Osteocyte (in vitro differentiated cells): ENCODE data around the gene NME7. TPM values are rescaled to one million over a fixed set of nuclear protein-coding genes. Genes with fewer than 3 reads are reported as not detected.

ENCODE experiments used
- DNase-seq: peaks from one replicate; pipeline ENCODE4 v3.0.0; 2021; ENCODE audit warnings: mixed read lengths; ENCODE audit not compliant: unreplicated experiment; ENCODE audit errors: extremely low spot score
- H3K27ac Mint-ChIP-seq: one replicate; pipeline ENCODE4 v1.8.0; 2021; ENCODE audit warnings: mild to moderate bottlenecking, mixed read lengths; ENCODE audit not compliant: unreplicated experiment
- H3K27me3 Mint-ChIP-seq: one replicate; pipeline ENCODE4 v1.8.0; 2021; ENCODE audit warnings: mixed read lengths; ENCODE audit not compliant: unreplicated experiment
- H3K36me3 Mint-ChIP-seq: one replicate; pipeline ENCODE4 v1.8.0; 2021; ENCODE audit warnings: mixed read lengths; ENCODE audit not compliant: unreplicated experiment
- H3K4me1 Mint-ChIP-seq: one replicate; pipeline ENCODE4 v1.8.0; 2021; ENCODE audit warnings: mixed read lengths; ENCODE audit not compliant: unreplicated experiment
- H3K4me3 Mint-ChIP-seq: one replicate; pipeline ENCODE4 v1.8.0; 2021; ENCODE audit warnings: mild to moderate bottlenecking, moderate library complexity, mixed read lengths; ENCODE audit not compliant: unreplicated experiment
- H3K9me3 Mint-ChIP-seq: one replicate; pipeline ENCODE4 v1.8.0; 2021; ENCODE audit warnings: mixed read lengths; ENCODE audit not compliant: unreplicated experiment
- CTCF ChIP-seq: fragments of 200-600 bp; sonication (generic); IDR thresholded peaks from 2 replicates; pipeline ENCODE4 v1.5.0; 2021; ENCODE audit warnings: antibody characterized with exemption, mild to moderate bottlenecking, moderate library complexity
- total RNA-seq: library from RNA; stranded (reverse); gene quantifications from 2 replicates; pipeline ENCODE4 v1.2.1, GENCODE V29; 2021

The NME7 gene
- total RNA-seq, 1 donor from 2014 or later: 20.5 TPM

- Mint-ChIP-seq H3K4me1 (peaks cover 1% of the 10 kb centered on the region), H3K36me3 (no peaks in the 10 kb centered on the region), H3K4me3 (no peak overlapping the region), H3K27ac (no peak overlapping the region), H3K27me3 (peaks cover 7% of the 10 kb centered on the region), H3K9me3 (no peaks in the 10 kb centered on the region)
- TF ChIP-seq CTCF: no peak
- DNase-seq: no peak
Measured at GRCh38 chr1:169089776-169090175, 277.8 kb downstream of the NME7 start.

- H3K36me3 Mint-ChIP-seq: no peaks in the 10 kb centered on the region
- peaks cover 3% of the 10 kb centered on the region for H3K4me1 Mint-ChIP-seq
- no peaks in the 10 kb centered on the region for H3K9me3 Mint-ChIP-seq
- TF ChIP-seq CTCF: no peak
- DNase-seq: no peak
- H3K27me3 Mint-ChIP-seq: peaks cover 7% of the 10 kb centered on the region
- no peak overlapping the region for H3K4me3 Mint-ChIP-seq
- no peak overlapping the region for H3K27ac Mint-ChIP-seq
Measured at GRCh38 chr1:169087876-169088275, 279.7 kb downstream of the NME7 start.

- peaks cover 6% of the 10 kb centered on the region for H3K4me1 Mint-ChIP-seq
- H3K9me3 Mint-ChIP-seq: no peaks in the 10 kb centered on the region
- H3K4me3 Mint-ChIP-seq: no peak overlapping the region
- H3K27me3 Mint-ChIP-seq: peaks cover 7% of the 10 kb centered on the region
- peak overlapping the region; percentile 53 for H3K27ac Mint-ChIP-seq
- no peaks in the 10 kb centered on the region for H3K36me3 Mint-ChIP-seq
- no peak for DNase-seq
- no peak for TF ChIP-seq CTCF
Measured at GRCh38 chr1:169086603-169087455, 280.8 kb downstream of the NME7 start.

DNA sequence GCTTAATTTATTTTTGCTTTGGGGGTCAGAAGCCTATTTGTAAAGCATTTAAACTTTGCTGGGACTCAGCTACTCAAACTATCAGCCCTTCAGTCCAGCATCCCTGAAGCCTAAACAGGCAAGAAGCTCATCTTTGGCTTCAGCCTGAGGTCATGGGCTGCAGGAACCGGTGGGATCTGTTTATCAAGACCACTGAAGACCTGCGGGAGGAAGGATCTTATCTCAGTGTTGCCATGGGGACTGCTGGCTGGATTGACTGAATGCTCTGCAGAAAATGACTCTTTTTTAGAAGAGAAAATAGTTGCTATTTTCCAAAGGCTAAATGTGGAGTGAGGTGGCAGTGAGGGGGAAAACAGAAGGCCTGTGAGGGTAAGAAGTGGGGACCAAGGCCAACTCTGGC, 281.7 kb downstream of the NME7 start:
- H3K4me3 Mint-ChIP-seq: no peak overlapping the region
- peaks cover 15% of the 10 kb centered on the region for H3K4me1 Mint-ChIP-seq

More for the DNA sequence above, 281.7 kb downstream of the NME7 start:
- no peak for TF ChIP-seq CTCF
- H3K36me3 Mint-ChIP-seq: no peaks in the 10 kb centered on the region
- H3K27me3 Mint-ChIP-seq: peaks cover 3% of the 10 kb centered on the region
- no peak overlapping the region for H3K27ac Mint-ChIP-seq
- DNase-seq: no peak
- H3K9me3 Mint-ChIP-seq: no peaks in the 10 kb centered on the region

Other genes with a start within 250 kb of the NME7 start
- gene BLZF1, start 398 bp upstream of the NME7 start, total RNA-seq: 22.4 and 23.2 TPM in 2 replicates
- 0.54 and 0.63 TPM in 2 replicates for gene CCDC181, start 59.7 kb upstream of the NME7 start, total RNA-seq
- gene SLC19A2, start 118.1 kb upstream of the NME7 start, total RNA-seq: 3.9 and 4.0 TPM in 2 replicates
- not detected in 2 replicates for gene F5, start 218.7 kb upstream of the NME7 start, total RNA-seq